ENCODE data around the gene RADIL.

Gene RADIL

GRCh38 chr7:4873071-4873944 is 10.2 kb downstream of the RADIL start:
- Mint-ChIP-seq H3K4me3 (no peak overlapping the region), H3K9me3 (no peaks in the 10 kb centered on the region), H3K36me3 (ENCODE audit: low read depth) (no peaks in the 10 kb centered on the region), H3K27me3 (peaks cover 51% of the 10 kb centered on the region), H3K4me1 (ENCODE audit: low read depth) (peaks cover 3% of the 10 kb centered on the region), H3K27ac (no peak overlapping the region)
- DNase-seq = no peak

GRCh38 chr7:4871930-4872675 is 11.4 kb downstream of the RADIL start:
- DNase-seq = no peak
- H3K36me3 Mint-ChIP-seq (ENCODE audit: low read depth) = no peaks in the 10 kb centered on the region
- H3K4me3 Mint-ChIP-seq = no peak overlapping the region
- no peaks in the 10 kb centered on the region for H3K9me3 Mint-ChIP-seq
- no peak overlapping the region for H3K27ac Mint-ChIP-seq
- H3K4me1 Mint-ChIP-seq (ENCODE audit: low read depth) = peaks cover 3% of the 10 kb centered on the region
- H3K27me3 Mint-ChIP-seq = peaks cover 41% of the 10 kb centered on the region

- no peak overlapping the region for H3K27ac Mint-ChIP-seq
Measured at GRCh38 chr7:4871056-4871680, 12.3 kb downstream of the RADIL start.

GRCh38 chr7:4868493-4868892 is 15.0 kb downstream of the RADIL start:
- Mint-ChIP-seq H3K27ac (no peak overlapping the region), H3K4me3 (no peak overlapping the region), H3K27me3 (peaks cover 64% of the 10 kb centered on the region), H3K4me1 (ENCODE audit: low read depth) (peaks cover 3% of the 10 kb centered on the region), H3K36me3 (ENCODE audit: low read depth) (no peaks in the 10 kb centered on the region), H3K9me3 (no peaks in the 10 kb centered on the region)
- DNase-seq = no peak

More at GRCh38 chr7:4871056-4871680, 12.3 kb downstream of the RADIL start:
- Mint-ChIP-seq H3K4me1 (ENCODE audit: low read depth) (peaks cover 3% of the 10 kb centered on the region), H3K9me3 (no peaks in the 10 kb centered on the region), H3K27me3 (peaks cover 40% of the 10 kb centered on the region), H3K4me3 (no peak overlapping the region), H3K36me3 (ENCODE audit: low read depth) (no peaks in the 10 kb centered on the region)
- DNase-seq = no peak

- Mint-ChIP-seq H3K36me3 (ENCODE audit: low read depth) (no peaks in the 10 kb centered on the region), H3K4me3 (no peak overlapping the region), H3K27ac (no peak overlapping the region), H3K27me3 (peaks cover 64% of the 10 kb centered on the region), H3K9me3 (peaks cover 4% of the 10 kb centered on the region), H3K4me1 (ENCODE audit: low read depth) (peaks cover 3% of the 10 kb centered on the region)
- no peak for DNase-seq
Measured at GRCh38 chr7:4866528-4867496, 16.7 kb downstream of the RADIL start.

GRCh38 chr7:4862156-4862555 is 21.4 kb downstream of the RADIL start:
- Mint-ChIP-seq H3K27ac (no peak overlapping the region), H3K27me3 (peaks cover 72% of the 10 kb centered on the region), H3K4me3 (peak overlapping the region; percentile 50), H3K9me3 (peaks cover 9% of the 10 kb centered on the region), H3K36me3 (ENCODE audit: low read depth) (no peaks in the 10 kb centered on the region), H3K4me1 (ENCODE audit: low read depth) (no peaks in the 10 kb centered on the region)
- no peak for DNase-seq

GRCh38 chr7:4861673-4862072 is 21.8 kb downstream of the RADIL start, which contains the start of gene PAPOLB:
Gene PAPOLB, minus strand, starts transcription at chr7:4862030. Its CDS starts 220 bp downstream, at chr7:4861810.
- peaks cover 9% of the 10 kb centered on the region for H3K9me3 Mint-ChIP-seq
- H3K27me3 Mint-ChIP-seq = peaks cover 73% of the 10 kb centered on the region
- no peaks in the 10 kb centered on the region for H3K36me3 Mint-ChIP-seq (ENCODE audit: low read depth)
- peak; percentile 38 for DNase-seq
- H3K4me1 Mint-ChIP-seq (ENCODE audit: low read depth) = no peaks in the 10 kb centered on the region
- no peak within 1 kb of the TSS for H3K27ac Mint-ChIP-seq
- H3K4me3 Mint-ChIP-seq = peak within 1 kb of the TSS; percentile 50

GRCh38 chr7:4861227-4861626 is 22.3 kb downstream of the RADIL start:
- Mint-ChIP-seq H3K27me3 (peaks cover 71% of the 10 kb centered on the region), H3K4me3 (peak overlapping the region; percentile 50), H3K27ac (no peak overlapping the region), H3K9me3 (peaks cover 9% of the 10 kb centered on the region), H3K4me1 (ENCODE audit: low read depth) (no peaks in the 10 kb centered on the region), H3K36me3 (ENCODE audit: low read depth) (no peaks in the 10 kb centered on the region)
- no peak for DNase-seq

- Mint-ChIP-seq H3K27me3 (peaks cover 35% of the 10 kb centered on the region), H3K36me3 (ENCODE audit: low read depth) (no peaks in the 10 kb centered on the region), H3K27ac (no peak overlapping the region), H3K4me1 (ENCODE audit: low read depth) (no peaks in the 10 kb centered on the region), H3K4me3 (no peak overlapping the region), H3K9me3 (peaks cover 4% of the 10 kb centered on the region)
- no peak for DNase-seq
Measured at GRCh38 chr7:4857189-4857588, 26.3 kb downstream of the RADIL start.

GRCh38 chr7:4856336-4857057 is 27.0 kb downstream of the RADIL start:
- no peak overlapping the region for H3K27ac Mint-ChIP-seq
- DNase-seq = no peak
- no peak overlapping the region for H3K4me3 Mint-ChIP-seq
- no peaks in the 10 kb centered on the region for H3K36me3 Mint-ChIP-seq (ENCODE audit: low read depth)
- peaks cover 28% of the 10 kb centered on the region for H3K27me3 Mint-ChIP-seq
- H3K9me3 Mint-ChIP-seq = peaks cover 4% of the 10 kb centered on the region
- H3K4me1 Mint-ChIP-seq (ENCODE audit: low read depth) = peaks cover 5% of the 10 kb centered on the region

- Mint-ChIP-seq H3K27me3 (peaks cover 12% of the 10 kb centered on the region), H3K4me1 (ENCODE audit: low read depth) (peaks cover 5% of the 10 kb centered on the region), H3K27ac (no peak overlapping the region), H3K9me3 (no peaks in the 10 kb centered on the region), H3K4me3 (no peak overlapping the region), H3K36me3 (ENCODE audit: low read depth) (no peaks in the 10 kb centered on the region)
- no peak for DNase-seq
Measured at GRCh38 chr7:4854916-4855315, 28.6 kb downstream of the RADIL start.

- no peaks in the 10 kb centered on the region for H3K36me3 Mint-ChIP-seq (ENCODE audit: low read depth)
- no peaks in the 10 kb centered on the region for H3K9me3 Mint-ChIP-seq
- no peak overlapping the region for H3K27ac Mint-ChIP-seq
- H3K27me3 Mint-ChIP-seq = peaks cover 9% of the 10 kb centered on the region
- H3K4me1 Mint-ChIP-seq (ENCODE audit: low read depth) = peaks cover 5% of the 10 kb centered on the region
- no peak for DNase-seq
- no peak overlapping the region for H3K4me3 Mint-ChIP-seq
Measured at GRCh38 chr7:4851459-4852422, 31.8 kb downstream of the RADIL start.

Data from activated T-cell treated with anti-CD3 and anti-CD28 coated beads, Interleukin-2, amount 50 U/mL, for 24 hours (primary cell).